Measurements from ENCODE around the gene CR1L.

DNA sequence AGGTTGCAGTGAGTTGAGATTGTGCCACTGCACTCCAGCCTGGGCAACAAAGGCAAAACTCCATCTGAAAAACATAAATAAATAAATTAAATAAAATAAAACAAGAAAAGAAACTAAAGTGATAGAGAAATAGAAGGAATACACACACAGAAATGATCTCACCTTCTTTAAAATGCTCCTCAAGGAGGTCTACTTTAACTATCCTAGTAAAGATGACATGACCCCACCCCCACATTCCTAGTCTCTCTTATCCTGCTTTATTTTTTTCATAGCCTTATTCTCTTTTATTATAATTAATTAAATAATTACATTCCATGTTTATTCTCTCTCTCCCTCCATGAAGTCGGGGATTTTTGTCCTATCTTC, 18.0 kb upstream of the CR1L start:
- TF ChIP-seq, protein P1, sequence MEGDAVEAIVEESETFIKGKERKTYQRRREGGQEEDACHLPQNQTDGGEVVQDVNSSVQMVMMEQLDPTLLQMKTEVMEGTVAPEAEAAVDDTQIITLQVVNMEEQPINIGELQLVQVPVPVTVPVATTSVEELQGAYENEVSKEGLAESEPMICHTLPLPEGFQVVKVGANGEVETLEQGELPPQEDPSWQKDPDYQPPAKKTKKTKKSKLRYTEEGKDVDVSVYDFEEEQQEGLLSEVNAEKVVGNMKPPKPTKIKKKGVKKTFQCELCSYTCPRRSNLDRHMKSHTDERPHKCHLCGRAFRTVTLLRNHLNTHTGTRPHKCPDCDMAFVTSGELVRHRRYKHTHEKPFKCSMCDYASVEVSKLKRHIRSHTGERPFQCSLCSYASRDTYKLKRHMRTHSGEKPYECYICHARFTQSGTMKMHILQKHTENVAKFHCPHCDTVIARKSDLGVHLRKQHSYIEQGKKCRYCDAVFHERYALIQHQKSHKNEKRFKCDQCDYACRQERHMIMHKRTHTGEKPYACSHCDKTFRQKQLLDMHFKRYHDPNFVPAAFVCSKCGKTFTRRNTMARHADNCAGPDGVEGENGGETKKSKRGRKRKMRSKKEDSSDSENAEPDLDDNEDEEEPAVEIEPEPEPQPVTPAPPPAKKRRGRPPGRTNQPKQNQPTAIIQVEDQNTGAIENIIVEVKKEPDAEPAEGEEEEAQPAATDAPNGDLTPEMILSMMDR (IDR thresholded peaks at IDR 0.05), result no peak
- no peak for TF ChIP-seq POLR2A (IDR thresholded peaks at IDR 0.05)
- no peak for TF ChIP-seq POLR2AphosphoS5 (IDR thresholded peaks at IDR 0.05)
